ENCODE results near the gene MRPL3. TPM values are rescaled to one million over a fixed set of nuclear protein-coding genes. Genes with fewer than 3 reads are reported as not detected.

Gene MRPL3
- total RNA-seq, 4 donors from 2014 or later: 63.7 to 137 (median 114) TPM

DNA sequence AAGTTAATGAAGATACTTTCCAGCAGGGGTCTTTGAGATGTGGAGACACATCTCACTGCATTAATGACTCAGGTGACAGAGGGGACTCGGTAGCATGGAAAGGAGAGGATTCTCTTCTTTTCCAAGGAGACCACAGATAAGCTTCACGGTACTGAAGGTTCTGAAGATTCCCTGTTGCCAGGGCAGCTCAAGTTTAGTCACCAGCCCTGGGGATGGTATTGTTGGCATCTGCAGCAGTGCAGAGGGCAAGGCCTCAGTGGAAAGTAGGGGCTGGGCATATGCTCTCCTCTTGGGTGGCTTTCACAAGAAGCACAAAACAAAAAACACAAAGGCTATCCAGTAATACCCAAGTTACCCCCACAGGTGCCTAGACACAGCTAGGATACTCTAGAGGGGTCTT, 38.0 kb upstream of the MRPL3 start:
- H3K4me3 ChIP-seq: no peak overlapping the region
- H3K27me3 ChIP-seq: no peaks in the 10 kb centered on the region
- no peak overlapping the region for H3K27ac ChIP-seq
- no peaks in the 10 kb centered on the region for H3K9me3 ChIP-seq
- no peaks in the 10 kb centered on the region for H3K36me3 ChIP-seq
- intact Hi-C loops (cut with DNase I; ENCODE audit: low total_unique reads): no loop called here
- H3K4me1 ChIP-seq: no peaks in the 10 kb centered on the region
- TF ChIP-seq, protein P1, sequence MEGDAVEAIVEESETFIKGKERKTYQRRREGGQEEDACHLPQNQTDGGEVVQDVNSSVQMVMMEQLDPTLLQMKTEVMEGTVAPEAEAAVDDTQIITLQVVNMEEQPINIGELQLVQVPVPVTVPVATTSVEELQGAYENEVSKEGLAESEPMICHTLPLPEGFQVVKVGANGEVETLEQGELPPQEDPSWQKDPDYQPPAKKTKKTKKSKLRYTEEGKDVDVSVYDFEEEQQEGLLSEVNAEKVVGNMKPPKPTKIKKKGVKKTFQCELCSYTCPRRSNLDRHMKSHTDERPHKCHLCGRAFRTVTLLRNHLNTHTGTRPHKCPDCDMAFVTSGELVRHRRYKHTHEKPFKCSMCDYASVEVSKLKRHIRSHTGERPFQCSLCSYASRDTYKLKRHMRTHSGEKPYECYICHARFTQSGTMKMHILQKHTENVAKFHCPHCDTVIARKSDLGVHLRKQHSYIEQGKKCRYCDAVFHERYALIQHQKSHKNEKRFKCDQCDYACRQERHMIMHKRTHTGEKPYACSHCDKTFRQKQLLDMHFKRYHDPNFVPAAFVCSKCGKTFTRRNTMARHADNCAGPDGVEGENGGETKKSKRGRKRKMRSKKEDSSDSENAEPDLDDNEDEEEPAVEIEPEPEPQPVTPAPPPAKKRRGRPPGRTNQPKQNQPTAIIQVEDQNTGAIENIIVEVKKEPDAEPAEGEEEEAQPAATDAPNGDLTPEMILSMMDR (IDR thresholded peaks at IDR 0.05): no peak
- TF ChIP-seq POLR2A (IDR thresholded peaks at IDR 0.05): no peak
- no peak for DNase-seq

DNA sequence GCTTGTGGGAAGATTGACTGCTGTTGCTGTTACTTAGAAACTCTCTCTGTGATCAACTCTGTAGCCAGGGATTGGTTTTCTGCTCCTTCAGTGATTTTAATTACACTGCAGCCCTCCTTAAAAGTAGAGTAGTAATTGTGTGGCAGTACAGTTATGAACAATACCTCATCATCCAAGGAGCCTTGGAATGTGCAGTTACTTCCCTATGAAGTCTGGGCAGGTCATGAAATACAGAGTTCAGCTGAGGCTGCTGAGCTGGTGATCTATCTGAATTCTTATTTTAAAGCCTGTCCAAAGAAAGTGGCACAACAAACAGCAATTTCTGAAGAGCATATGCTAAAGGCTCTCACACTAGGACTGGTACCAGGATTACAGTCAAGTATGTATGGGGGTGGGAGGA, 37.4 kb upstream of the MRPL3 start:
- TF ChIP-seq, protein P1 (IDR thresholded peaks at IDR 0.05): no peak
- no peak for TF ChIP-seq POLR2A (IDR thresholded peaks at IDR 0.05)
- H3K27me3 ChIP-seq: no peaks in the 10 kb centered on the region
- intact Hi-C loops (cut with DNase I; ENCODE audit: low total_unique reads): no loop called here

DNA sequence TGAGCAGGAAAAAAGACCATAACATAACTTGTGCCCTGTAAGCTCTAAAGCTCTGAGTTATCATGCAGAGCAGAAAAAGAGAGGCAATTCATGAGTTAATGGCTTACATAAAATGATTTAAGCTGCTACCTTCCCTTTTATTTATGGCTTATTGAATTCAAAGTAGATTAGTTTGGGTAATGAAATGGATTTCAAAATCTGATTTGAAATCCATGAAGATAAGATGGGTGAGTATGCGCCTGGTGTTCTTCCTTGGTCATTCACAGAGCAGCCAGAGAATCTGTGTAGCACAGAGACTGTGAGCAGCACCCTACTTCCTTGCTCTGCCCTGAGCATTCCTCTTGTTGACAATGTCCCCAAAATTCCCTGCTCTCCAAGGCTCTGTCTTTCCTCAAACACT, 36.2 kb upstream of the MRPL3 start:
- Histone ChIP-seq H3K4me1 (no peaks in the 10 kb centered on the region), H3K9me3 (no peaks in the 10 kb centered on the region), H3K27me3 (no peaks in the 10 kb centered on the region), H3K4me3 (no peak overlapping the region), H3K36me3 (no peaks in the 10 kb centered on the region), H3K27ac (no peak overlapping the region)
- DNase-seq: no peak
- no peak for TF ChIP-seq POLR2A (IDR thresholded peaks at IDR 0.05)
- TF ChIP-seq, protein P1 (IDR thresholded peaks at IDR 0.05): no peak
- intact Hi-C loops (cut with DNase I; ENCODE audit: low total_unique reads): no loop called here

More for the DNA sequence above, 37.4 kb upstream of the MRPL3 start:
- Histone ChIP-seq H3K4me3 (no peak overlapping the region), H3K9me3 (no peaks in the 10 kb centered on the region), H3K4me1 (no peaks in the 10 kb centered on the region), H3K36me3 (no peaks in the 10 kb centered on the region), H3K27ac (no peak overlapping the region)
- DNase-seq: no peak

DNA sequence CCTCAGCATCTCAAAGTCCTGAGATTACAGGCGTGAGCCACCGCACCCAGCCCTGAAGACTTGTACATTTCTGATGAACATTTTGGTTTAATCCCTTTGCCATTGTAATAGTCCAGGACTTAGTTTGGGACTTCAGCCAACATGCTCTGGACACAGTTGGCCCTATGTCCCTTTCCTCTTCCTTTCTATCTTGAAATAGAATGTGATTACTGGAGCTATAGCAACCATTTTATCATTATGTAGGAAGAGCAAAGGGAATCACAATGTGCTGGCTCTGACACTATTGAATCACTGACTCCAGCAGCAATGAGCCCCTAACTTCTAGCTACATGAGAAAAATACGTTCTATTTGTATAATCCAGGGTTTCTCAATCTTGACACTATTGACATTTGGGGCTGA, 34.8 kb upstream of the MRPL3 start:
- Histone ChIP-seq H3K27ac (no peak overlapping the region), H3K36me3 (no peaks in the 10 kb centered on the region), H3K9me3 (no peaks in the 10 kb centered on the region), H3K4me3 (no peak overlapping the region), H3K27me3 (no peaks in the 10 kb centered on the region), H3K4me1 (no peaks in the 10 kb centered on the region)
- TF ChIP-seq POLR2A (IDR thresholded peaks at IDR 0.05): no peak
- TF ChIP-seq, protein P1 (IDR thresholded peaks at IDR 0.05): no peak
- intact Hi-C loops (cut with DNase I; ENCODE audit: low total_unique reads): no loop called here
- DNase-seq: no peak

DNA sequence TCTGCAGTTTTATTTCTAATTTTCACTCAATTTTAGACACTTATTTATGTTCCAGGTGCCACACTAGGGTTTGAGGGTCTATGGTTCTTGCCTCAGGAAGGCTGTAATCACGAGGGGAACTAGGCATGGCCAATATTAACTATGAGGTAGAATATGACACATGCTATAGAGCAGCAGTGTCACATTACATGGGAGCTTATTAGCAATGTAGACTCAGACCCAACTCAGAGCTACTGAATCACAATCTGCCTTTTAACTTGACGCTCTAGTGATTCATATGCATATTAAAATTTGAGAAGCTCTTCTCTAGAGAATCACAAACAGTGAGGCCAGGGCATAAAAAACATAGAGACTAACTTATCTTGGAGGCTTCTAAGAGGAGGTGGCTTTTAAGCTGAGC, 32.8 kb upstream of the MRPL3 start:
- Histone ChIP-seq H3K4me3 (no peak overlapping the region), H3K4me1 (no peaks in the 10 kb centered on the region), H3K36me3 (no peaks in the 10 kb centered on the region), H3K27ac (no peak overlapping the region), H3K9me3 (no peaks in the 10 kb centered on the region), H3K27me3 (no peaks in the 10 kb centered on the region)
- DNase-seq: no peak
- TF ChIP-seq, protein P1 (IDR thresholded peaks at IDR 0.05): no peak
- TF ChIP-seq POLR2A (IDR thresholded peaks at IDR 0.05): no peak
- intact Hi-C loops (cut with DNase I; ENCODE audit: low total_unique reads): no loop called here
